HCT116 (cell line): Measurements from ENCODE around the gene SRGAP3. TPM values are rescaled to one million over a fixed set of nuclear protein-coding genes. Genes with fewer than 3 reads are reported as not detected.

Experiments
- ATAC-seq: fragments of 200-7000 bp; cut with Tn5 transposase; 2 replicates; pipeline ENCODE4 v1.9.1; 2020; ENCODE audit warnings: mild to moderate bottlenecking, moderate library complexity
- BruUV-seq: library from RNA; stranded (reverse); fragments of 400-500 nt; replicated peaks from 2 replicates; lab custom pipeline; 2021; lab: Mats Ljungman, UMichigan
- CTCF ChIA-PET: fragments of 300-600 bp; sonication (Branson Sonifier 250); formaldehyde crosslinking; loops from one replicate; lab custom pipeline; 2021; ENCODE audit warnings: antibody characterized with exemption; lab: Charles Lee
- POLR2A ChIA-PET: fragments of 300-600, 350-600 bp; sonication (Branson Sonifier 250); formaldehyde crosslinking; loops from one replicate; lab custom pipeline; 2021; ENCODE audit warnings: antibody characterized with exemption; lab: Charles Lee
- RAD21 ChIA-PET, 2 experiments: fragments of 300-600 bp; sonication (Branson Sonifier 250); formaldehyde crosslinking; loops; one replicate each; lab custom pipeline; 2023; ENCODE audit warnings: low total read pairs in 2 of 2; ENCODE audit not compliant: uncharacterized antibody in 2 of 2, unreplicated experiment in 2 of 2, low non-redundant PET in 1 of 2; lab: Charles Lee
- DNase-seq: peaks from one replicate; pipeline ENCODE4 v3.0.0-alpha.2; 2010; ENCODE audit warnings: low read depth, low spot score
- H2AFZ ChIP-seq: fragments of 200-600 bp; shearing (Covaris generic), sonication (generic); 2 replicates; pipeline ENCODE4 v1.6.1; 2017; ENCODE audit warnings: low read depth, mixed run types, mixed read lengths, antibody characterized with exemption, low read length; ENCODE audit not compliant: poor library complexity, severe bottlenecking
- H3K27ac ChIP-seq: 2 replicates; pipeline ENCODE4 v1.5.1; 2012; ENCODE audit warnings: low read depth, low read length
- H3K27me3 ChIP-seq: fragments of 200-600 bp; sonication (generic); 2 replicates; pipeline ENCODE4 v1.6.1; 2016; ENCODE audit warnings: mixed run types, low read length, mixed read lengths; ENCODE audit not compliant: insufficient read depth
- H3K36me3 ChIP-seq, 2 experiments: fragments of 200-500 bp in 1 of 2; fragments of 200-600 bp in 1 of 2; sonication (Bioruptor generic) in 1 of 2; sonication (generic) in 1 of 2; 2 replicates each; pipeline versions ENCODE4 v1.5.1 to v1.6.1; 2014 to 2016; ENCODE audit warnings: low read length in 2 of 2, inconsistent platforms in 1 of 2, mixed read lengths in 1 of 2, mixed run types in 1 of 2; ENCODE audit not compliant: insufficient read depth in 2 of 2, control insufficient read depth in 1 of 2
- H3K4me1 ChIP-seq, 2 experiments: fragments of 200-600 bp in 1 of 2; sonication (generic) in 1 of 2; 2 replicates each; pipeline versions ENCODE4 v1.5.1 to v1.6.1; 2012 to 2017; ENCODE audit warnings: low read length in 2 of 2, inconsistent platforms in 1 of 2, mild to moderate bottlenecking in 1 of 2, mixed read lengths in 1 of 2, mixed run types in 1 of 2, moderate library complexity in 1 of 2; ENCODE audit not compliant: insufficient read depth in 2 of 2, control insufficient read depth in 1 of 2
- H3K4me2 ChIP-seq: fragments of 200-600 bp; sonication (generic); 2 replicates; pipeline ENCODE4 v1.6.1; 2017; ENCODE audit warnings: mixed run types, low read length, mixed read lengths
- H3K4me3 ChIP-seq, 2 experiments: fragments of 200-600 bp in 1 of 2; sonication (generic) in 1 of 2; replicated peaks in 1 of 2; 2 replicates each; pipeline ENCODE4 v1.5.1; 2011 to 2016; ENCODE audit warnings: low read length in 2 of 2, control low read depth in 1 of 2, low read depth in 1 of 2, mild to moderate bottlenecking in 1 of 2, mixed read lengths in 1 of 2, mixed run types in 1 of 2
- H3K79me2 ChIP-seq: fragments of 200-600 bp; sonication (generic); 2 replicates; pipeline ENCODE4 v1.6.1; 2017; ENCODE audit warnings: mild to moderate bottlenecking, mixed run types, low read length, moderate library complexity, mixed read lengths; ENCODE audit not compliant: insufficient read depth
- H3K9ac ChIP-seq: fragments of 200-600 bp; sonication (generic); 2 replicates; pipeline ENCODE4 v1.6.1; 2016; ENCODE audit warnings: low read length, mixed read lengths
- H3K9me2 ChIP-seq: fragments of 200-600 bp; sonication (generic), shearing (Covaris generic); 2 replicates; pipeline ENCODE4 v1.6.1; 2017; ENCODE audit warnings: mixed run types, mild to moderate bottlenecking, moderate library complexity; ENCODE audit not compliant: insufficient read depth
- H3K9me3 ChIP-seq, 2 experiments: fragments of 200-500 bp in 1 of 2; fragments of 200-600 bp in 1 of 2; sonication (Bioruptor generic) in 1 of 2; sonication (generic) in 1 of 2; 2 replicates each; pipeline ENCODE4 v1.6.1; 2014 to 2017; ENCODE audit warnings: low read length in 2 of 2, mixed read lengths in 2 of 2, inconsistent platforms in 1 of 2, low read depth in 1 of 2, mild to moderate bottlenecking in 1 of 2, mixed run types in 1 of 2, moderate library complexity in 1 of 2; ENCODE audit not compliant: control insufficient read depth in 1 of 2, insufficient read depth in 1 of 2
- H4K20me1 ChIP-seq: fragments of 200-600 bp; sonication (generic), shearing (Covaris generic); 2 replicates; pipeline ENCODE4 v1.6.1; 2017; ENCODE audit warnings: mixed run types, mild to moderate bottlenecking, moderate library complexity; ENCODE audit not compliant: insufficient read depth
- ATF3 ChIP-seq: IDR thresholded peaks from 2 replicates; pipeline ENCODE4 v1.6.1; 2012
- CBX3 ChIP-seq: IDR thresholded peaks from 2 replicates; pipeline ENCODE4 v1.6.1; 2012; ENCODE audit warnings: low read depth
- CEBPB ChIP-seq: IDR thresholded peaks from 2 replicates; pipeline ENCODE4 v1.6.1; 2012; ENCODE audit warnings: low read depth
- CTCF ChIP-seq, 3 experiments: fragments of 200-600 bp in 1 of 3; sonication (generic) in 1 of 3; IDR thresholded peaks in 2 of 3; conservative IDR thresholded peaks in 1 of 3; 2 replicates each; pipeline ENCODE4 v1.5.1; 2012 to 2017; ENCODE audit warnings: low read depth in 2 of 3, low read length in 2 of 3, antibody characterized with exemption in 1 of 3, borderline replicate concordance in 1 of 3, control low read depth in 1 of 3, mild to moderate bottlenecking in 1 of 3, mixed read lengths in 1 of 3, mixed run types in 1 of 3, moderate library complexity in 1 of 3; ENCODE audit not compliant: insufficient read depth in 1 of 3
- EGR1 ChIP-seq: IDR thresholded peaks from 2 replicates; pipeline ENCODE4 v1.6.1; 2012; ENCODE audit warnings: low read depth
- ELF1 ChIP-seq: IDR thresholded peaks from 2 replicates; pipeline ENCODE4 v1.6.1; 2012; ENCODE audit warnings: low read depth, borderline replicate concordance
- EZH2 ChIP-seq: fragments of 200-600 bp; sonication (generic); IDR thresholded peaks from 2 replicates; pipeline ENCODE4 v1.6.1; 2017; ENCODE audit warnings: antibody characterized with exemption, mixed run types
- EZH2phosphoT487 ChIP-seq: fragments of 200-600 bp; IDR thresholded peaks from 2 replicates; pipeline ENCODE4 v1.6.1; 2018; ENCODE audit warnings: antibody characterized with exemption, borderline replicate concordance
- JUND ChIP-seq: IDR thresholded peaks from 2 replicates; pipeline ENCODE4 v1.6.1; 2012
- MAX ChIP-seq: IDR thresholded peaks from 2 replicates; pipeline ENCODE4 v1.6.1; 2012
- POLR2A ChIP-seq: IDR thresholded peaks from 2 replicates; pipeline ENCODE4 v1.7.0; 2011; ENCODE audit warnings: borderline replicate concordance; ENCODE audit not compliant: insufficient read depth, insufficient read length; ENCODE audit errors: extremely low read depth
- POLR2AphosphoS5 ChIP-seq: IDR thresholded peaks from 2 replicates; pipeline ENCODE4 v1.6.1; 2011; ENCODE audit warnings: mild to moderate bottlenecking, low read depth, low read length, moderate library complexity
- RAD21 ChIP-seq: IDR thresholded peaks from 2 replicates; pipeline ENCODE4 v1.6.1; 2012; ENCODE audit warnings: low read depth, mild to moderate bottlenecking
- SIN3A ChIP-seq: IDR thresholded peaks from 2 replicates; pipeline ENCODE4 v1.6.1; 2012; ENCODE audit warnings: low read depth
- SP1 ChIP-seq: IDR thresholded peaks from 2 replicates; pipeline ENCODE4 v1.6.1; 2012; ENCODE audit warnings: low read depth
- TCF7L2 ChIP-seq: IDR thresholded peaks from 2 replicates; pipeline ENCODE4 v1.7.0; 2011; ENCODE audit warnings: borderline replicate concordance, inconsistent platforms; ENCODE audit not compliant: insufficient read depth, insufficient read length; ENCODE audit errors: extremely low read depth
- YY1 ChIP-seq: IDR thresholded peaks from 2 replicates; pipeline ENCODE4 v1.6.1; 2011; ENCODE audit warnings: low read length, low read depth, moderate library complexity, mild to moderate bottlenecking; ENCODE audit not compliant: insufficient replicate concordance; ENCODE audit errors: extremely low read depth
- ZBTB33 ChIP-seq: IDR thresholded peaks from 2 replicates; pipeline ENCODE4 v1.6.1; 2011; ENCODE audit warnings: mild to moderate bottlenecking, low read length, moderate library complexity; ENCODE audit not compliant: insufficient replicate concordance; ENCODE audit errors: extremely low read depth
- ZFX ChIP-seq: fragments of 450-650 bp; IDR thresholded peaks from 2 replicates; pipeline ENCODE4 v1.6.1; 2017
- ZNF274 ChIP-seq: fragments of 200-500 bp; sonication (Bioruptor generic); IDR thresholded peaks from 2 replicates; pipeline ENCODE4 v1.6.1; 2014; ENCODE audit warnings: mild to moderate bottlenecking, low read depth, low read length, inconsistent platforms
- intact Hi-C: fragments of 100-400 bp; cut with micrococcal nuclease; formaldehyde crosslinking; loops from 2 replicates; pipeline ENCODE4 v1.10.0; 2022
- total RNA-seq: library from RNA; stranded (reverse); gene quantifications from one replicate; pipeline ENCODE4 v1.2.1, GENCODE V29; 2021; ENCODE audit not compliant: unreplicated experiment

SRGAP3 gene
- total RNA-seq, 1 experiment from 2014 or later = 8.3 TPM

GRCh38 chr3:9111866-9112265, 137.6 kb downstream of the SRGAP3 start:
- Histone ChIP-seq H3K27ac (no peak overlapping the region), H4K20me1 (no peaks in the 10 kb centered on the region), H3K4me2 (no peak overlapping the region), H3K36me3 (no peaks in the 10 kb centered on the region), H3K79me2 (no peaks in the 10 kb centered on the region), H3K9me2 (no peaks in the 10 kb centered on the region), H3K4me3 (no peak overlapping the region), H3K9me3 (no peaks in the 10 kb centered on the region), H2AFZ (no peak overlapping the region), H3K4me1 (no peaks in the 10 kb centered on the region), H3K9ac (no peak overlapping the region), H3K27me3 (no peaks in the 10 kb centered on the region)
- RAD21 ChIA-PET = no interaction called here
- CTCF ChIA-PET = no interaction called here
- DNase-seq (no peak), ATAC-seq (no peak)
- intact Hi-C loops = no loop called here
- no peak for TF ChIP-seq ZFX
- no peak for TF ChIP-seq POLR2A
- TF ChIP-seq CTCF (IDR thresholded peaks at IDR 0.05 in 2 of 3, conservative IDR thresholded peaks at IDR 0.05 in 1 of 3; ENCODE audit: borderline replicate concordance in 1 of 3, insufficient read depth in 1 of 3, low read depth in 2 of 3, low read length in 2 of 3) = no peak
- TF ChIP-seq ZBTB33 = no peak
- TF ChIP-seq POLR2AphosphoS5 = no peak
- TF ChIP-seq SIN3A = no peak
- no peak for TF ChIP-seq EGR1
- no peak for TF ChIP-seq SP1
- TF ChIP-seq MAX = no peak
- TF ChIP-seq ATF3 = no peak
- TF ChIP-seq EZH2phosphoT487 = no peak
- TF ChIP-seq YY1 = no peak
- no peak for TF ChIP-seq ZNF274
- TF ChIP-seq CBX3 = no peak
- TF ChIP-seq RAD21 = no peak
- TF ChIP-seq EZH2 = no peak
- no peak for TF ChIP-seq CEBPB
- TF ChIP-seq ELF1 = no peak
- no peak for TF ChIP-seq TCF7L2
- TF ChIP-seq JUND = no peak
- BruUV-seq = no TSS peak
- POLR2A ChIA-PET = no interaction called here
